HepG2 (cell line): ENCODE data around the gene UBASH3A. TPM values are rescaled to one million over a fixed set of nuclear protein-coding genes. Genes with fewer than 3 reads are reported as not detected.

ENCODE experiments used
- FOXC1 ChIP-seq: sonication (generic); formaldehyde crosslinking; IDR thresholded peaks from 2 replicates; pipeline ENCODE4 v1.8.0; 2022; ENCODE audit warnings: mild to moderate bottlenecking, missing genetic modification reagents, borderline replicate concordance
- GABPA ChIP-seq, 2 experiments: IDR thresholded peaks; 2 replicates each; pipeline ENCODE4 v1.6.1; 2011 to 2016; ENCODE audit warnings: low read depth in 2 of 2, low read length in 1 of 2, missing biosample characterization in 1 of 2, missing genetic modification characterization in 1 of 2
- GATAD1 ChIP-seq: IDR thresholded peaks from 2 replicates; pipeline ENCODE4 v1.6.1; 2016; ENCODE audit warnings: missing genetic modification reagents, missing compliant biosample characterization
- GTF2F1 ChIP-seq: fragments of 150-350 bp; IDR thresholded peaks from 2 replicates; pipeline ENCODE4 v1.6.1; 2014; ENCODE audit warnings: low read length
- NONO ChIP-seq, 2 experiments: fragments of 450-650 bp in 1 of 2; sonication (generic) in 1 of 2; formaldehyde crosslinking in 1 of 2; IDR thresholded peaks in 1 of 2; conservative IDR thresholded peaks in 1 of 2; 2 replicates each; pipeline versions ENCODE4 v1.6.1 to v1.8.0; 2017 to 2022; ENCODE audit warnings: mild to moderate bottlenecking in 1 of 2, missing genetic modification reagents in 1 of 2, moderate library complexity in 1 of 2
- SP5 ChIP-seq: IDR thresholded peaks from 2 replicates; pipeline ENCODE4 v1.6.1; 2016; ENCODE audit warnings: low read depth, borderline replicate concordance
- polyA plus RNA-seq, 8 experiments: library from polyadenylated mRNA; depleted of rRNA in 3 of 8; stranded (reverse) in 7 of 8; unstranded in 1 of 8; fragments of >200 nt; fragmentation: Illumina TruSeq in 4 of 8; extraction: Trizol in 4 of 8; gene quantifications; 2 replicates each; pipeline versions ENCODE4 v1.2.1 to v1.2.3, GENCODE V29; 2011 to 2016; ENCODE audit warnings: low read depth in 4 of 8, missing spikeins in 1 of 8, mixed read lengths in 1 of 8; ENCODE audit not compliant: insufficient read depth in 1 of 8
- total RNA-seq, 5 experiments: library from RNA; depleted of rRNA; stranded (reverse); fragments of >200 nt; fragmentation: Illumina TruSeq; extraction: Trizol; gene quantifications; 2 replicates each; pipeline ENCODE4 v1.2.3, GENCODE V29; 2016; ENCODE audit warnings: low read depth in 1 of 5
- TF ChIP-seq, protein P1 (sequence below): sonication (generic); formaldehyde crosslinking; IDR thresholded peaks from 2 replicates; pipeline ENCODE4 v1.4.0; 2020; ENCODE audit warnings: missing genetic modification reagents, borderline replicate concordance

The UBASH3A gene
- total and polyA plus RNA-seq, 2 of the 13 experiments (the other 11 are each of a cell fraction or from before 2014, with no cell fraction given): not detected

DNA sequence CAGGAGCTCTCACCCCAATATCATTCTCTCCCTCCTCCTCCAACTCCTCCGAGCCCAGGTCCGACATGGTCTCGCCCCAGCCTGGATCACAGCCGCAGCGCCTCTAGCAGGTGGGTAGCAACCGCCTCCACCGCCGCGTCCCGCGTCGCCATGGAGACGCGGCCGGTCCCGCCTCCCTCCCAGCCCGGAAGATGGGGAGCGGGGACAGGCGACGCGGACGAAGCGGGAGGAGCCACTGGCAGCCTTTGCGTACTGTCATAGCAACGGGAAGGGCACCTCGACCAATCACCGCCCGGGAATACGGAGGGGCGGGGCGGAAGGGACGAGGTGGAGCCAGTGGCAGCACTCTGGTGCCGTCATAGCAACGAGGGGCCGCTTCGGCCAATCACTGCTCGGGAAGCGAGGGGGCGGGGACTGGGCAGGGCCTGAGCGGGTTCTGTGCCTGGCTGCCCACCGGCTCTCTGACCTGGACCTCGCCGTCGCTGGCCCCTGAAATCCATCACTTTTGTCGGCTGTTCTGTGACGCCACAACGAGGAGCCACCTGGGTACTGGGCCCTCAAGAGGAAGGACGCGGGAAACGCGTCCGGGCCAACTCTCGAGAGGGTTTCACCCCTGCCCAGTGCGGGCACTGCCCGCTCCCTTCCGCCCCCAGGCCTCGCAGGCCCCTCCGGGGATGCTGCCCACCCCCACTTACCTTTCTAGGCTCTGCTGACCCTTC, 92.6 kb downstream of the UBASH3A start, which contains the start of gene RSPH1 (continued):
- TF ChIP-seq GATAD1 (CRISPR knock-in tag): 0 out of 2 replicates have a peak, but pooled peaks have one; percentile 14
- TF ChIP-seq GTF2F1: no peak
- peak; percentile 46; the same call in 1 of the 2 replicates for TF ChIP-seq GABPA (IDR thresholded peaks at IDR 0.05; ENCODE audit: low read depth, low read length)
- TF ChIP-seq GABPA (CRISPR knock-in tag; IDR thresholded peaks at IDR 0.05; ENCODE audit: low read depth): peak; percentile 74
- no peak for TF ChIP-seq NONO (IDR thresholded peaks at IDR 0.05)
- 0 out of 2 replicates have a peak, but pooled peaks have one; percentile 33 for TF ChIP-seq NONO (CRISPR knock-in tag; conservative IDR thresholded peaks at IDR 0.05)
- 0 out of 2 replicates have a peak, but pooled peaks have one; percentile 25 for TF ChIP-seq FOXC1 (CRISPR knock-in tag)
- TF ChIP-seq, protein P1, sequence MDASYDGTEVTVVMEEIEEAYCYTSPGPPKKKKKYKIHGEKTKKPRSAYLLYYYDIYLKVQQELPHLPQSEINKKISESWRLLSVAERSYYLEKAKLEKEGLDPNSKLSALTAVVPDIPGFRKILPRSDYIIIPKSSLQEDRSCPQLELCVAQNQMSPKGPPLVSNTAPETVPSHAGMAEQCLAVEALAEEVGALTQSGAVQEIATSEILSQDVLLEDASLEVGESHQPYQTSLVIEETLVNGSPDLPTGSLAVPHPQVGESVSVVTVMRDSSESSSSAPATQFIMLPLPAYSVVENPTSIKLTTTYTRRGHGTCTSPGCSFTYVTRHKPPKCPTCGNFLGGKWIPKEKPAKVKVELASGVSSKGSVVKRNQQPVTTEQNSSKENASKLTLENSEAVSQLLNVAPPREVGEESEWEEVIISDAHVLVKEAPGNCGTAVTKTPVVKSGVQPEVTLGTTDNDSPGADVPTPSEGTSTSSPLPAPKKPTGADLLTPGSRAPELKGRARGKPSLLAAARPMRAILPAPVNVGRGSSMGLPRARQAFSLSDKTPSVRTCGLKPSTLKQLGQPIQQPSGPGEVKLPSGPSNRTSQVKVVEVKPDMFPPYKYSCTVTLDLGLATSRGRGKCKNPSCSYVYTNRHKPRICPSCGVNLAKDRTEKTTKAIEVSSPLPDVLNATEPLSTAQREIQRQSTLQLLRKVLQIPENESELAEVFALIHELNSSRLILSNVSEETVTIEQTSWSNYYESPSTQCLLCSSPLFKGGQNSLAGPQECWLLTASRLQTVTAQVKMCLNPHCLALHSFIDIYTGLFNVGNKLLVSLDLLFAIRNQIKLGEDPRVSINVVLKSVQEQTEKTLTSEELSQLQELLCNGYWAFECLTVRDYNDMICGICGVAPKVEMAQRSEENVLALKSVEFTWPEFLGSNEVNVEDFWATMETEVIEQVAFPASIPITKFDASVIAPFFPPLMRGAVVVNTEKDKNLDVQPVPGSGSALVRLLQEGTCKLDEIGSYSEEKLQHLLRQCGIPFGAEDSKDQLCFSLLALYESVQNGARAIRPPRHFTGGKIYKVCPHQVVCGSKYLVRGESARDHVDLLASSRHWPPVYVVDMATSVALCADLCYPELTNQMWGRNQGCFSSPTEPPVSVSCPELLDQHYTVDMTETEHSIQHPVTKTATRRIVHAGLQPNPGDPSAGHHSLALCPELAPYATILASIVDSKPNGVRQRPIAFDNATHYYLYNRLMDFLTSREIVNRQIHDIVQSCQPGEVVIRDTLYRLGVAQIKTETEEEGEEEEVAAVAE (CRISPR knock-in tag): peak; percentile 93
- peak; percentile 69; the same call in 1 of the 2 replicates for TF ChIP-seq SP5 (CRISPR knock-in tag)
